RWPE2 (cell line): ENCODE results near the gene HS3ST5.

Experiments
- ATAC-seq: fragments of 200-7000 bp; cut with Tn5 transposase; 3 replicates; pipeline ENCODE4 v1.9.1; 2021; ENCODE audit warnings: low read depth
- DNase-seq: peaks from one replicate; pipeline ENCODE4 v3.0.0-alpha.2; 2020; ENCODE audit warnings: low spot score
- H3K27ac ChIP-seq: fragments of 450-650 bp; 2 replicates; pipeline ENCODE4 v1.5.1; 2017; ENCODE audit warnings: mild to moderate bottlenecking; ENCODE audit not compliant: poor library complexity, severe bottlenecking
- H3K27me3 ChIP-seq: fragments of 250-450 bp; sonication (Bioruptor Pico); 2 replicates; pipeline ENCODE4 v1.5.1; 2021; ENCODE audit warnings: mild to moderate bottlenecking, moderate library complexity; ENCODE audit not compliant: insufficient read depth, poor library complexity, severe bottlenecking
- H3K36me3 ChIP-seq: fragments of 250-450 bp; sonication (Bioruptor Pico); 2 replicates; pipeline ENCODE4 v1.5.1; 2020; ENCODE audit warnings: low read depth, mild to moderate bottlenecking, moderate library complexity
- H3K4me1 ChIP-seq: fragments of 250-450 bp; sonication (Bioruptor Pico); 2 replicates; pipeline ENCODE4 v1.5.1; 2021; ENCODE audit warnings: mild to moderate bottlenecking, moderate library complexity; ENCODE audit not compliant: insufficient read depth, poor library complexity, severe bottlenecking
- H3K4me3 ChIP-seq: fragments of 250-450 bp; sonication (Bioruptor Pico); 2 replicates; pipeline ENCODE4 v1.5.1; 2021; ENCODE audit warnings: mild to moderate bottlenecking, moderate library complexity; ENCODE audit not compliant: severe bottlenecking
- H3K9me3 ChIP-seq: fragments of 250-450 bp; sonication (Bioruptor Pico); 2 replicates; pipeline ENCODE4 v1.5.1; 2021; ENCODE audit warnings: mild to moderate bottlenecking, moderate library complexity; ENCODE audit not compliant: severe bottlenecking
- TF ChIP-seq, protein P1 (sequence below): fragments of 450-650 bp; IDR thresholded peaks from one replicate; pipeline ENCODE4 v1.5.1; 2017; ENCODE audit warnings: mild to moderate bottlenecking, moderate library complexity; ENCODE audit not compliant: poor library complexity, severe bottlenecking

The HS3ST5 gene

DNA sequence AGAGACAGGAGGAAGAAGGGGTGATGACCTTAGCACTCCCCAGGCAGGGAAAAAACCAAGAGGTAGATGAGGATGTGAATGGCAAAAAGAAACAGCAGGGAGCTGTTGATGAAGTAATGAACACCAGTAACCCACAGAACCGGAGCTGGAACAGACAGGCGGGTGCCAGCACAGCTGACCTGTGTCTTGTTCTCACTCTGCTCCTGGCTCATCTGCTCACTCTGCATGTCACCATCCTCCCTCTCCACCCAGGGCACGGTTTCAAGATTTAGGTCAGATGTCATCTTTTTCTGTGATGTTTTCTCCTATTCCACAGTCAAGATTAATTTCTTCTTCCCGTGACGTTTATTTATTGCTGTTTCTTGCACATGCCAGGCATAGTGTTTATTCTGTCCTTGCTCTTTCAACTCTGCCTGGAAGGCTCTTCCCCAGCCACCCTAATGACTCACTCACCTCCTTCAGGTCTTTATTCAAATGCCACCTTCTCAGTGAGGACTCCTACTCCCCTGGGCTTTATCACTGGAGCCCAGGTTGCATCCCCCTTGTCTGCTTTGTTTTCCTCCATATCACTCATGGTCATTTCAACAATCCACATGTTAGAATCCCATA is 207.4 kb downstream of the HS3ST5 start:
- no peaks in the 10 kb centered on the region for H3K36me3 ChIP-seq
- H3K4me1 ChIP-seq = no peaks in the 10 kb centered on the region
- H3K27ac ChIP-seq = no peak overlapping the region
- no peak overlapping the region for H3K4me3 ChIP-seq
- H3K9me3 ChIP-seq = no peaks in the 10 kb centered on the region
- TF ChIP-seq, protein P1, sequence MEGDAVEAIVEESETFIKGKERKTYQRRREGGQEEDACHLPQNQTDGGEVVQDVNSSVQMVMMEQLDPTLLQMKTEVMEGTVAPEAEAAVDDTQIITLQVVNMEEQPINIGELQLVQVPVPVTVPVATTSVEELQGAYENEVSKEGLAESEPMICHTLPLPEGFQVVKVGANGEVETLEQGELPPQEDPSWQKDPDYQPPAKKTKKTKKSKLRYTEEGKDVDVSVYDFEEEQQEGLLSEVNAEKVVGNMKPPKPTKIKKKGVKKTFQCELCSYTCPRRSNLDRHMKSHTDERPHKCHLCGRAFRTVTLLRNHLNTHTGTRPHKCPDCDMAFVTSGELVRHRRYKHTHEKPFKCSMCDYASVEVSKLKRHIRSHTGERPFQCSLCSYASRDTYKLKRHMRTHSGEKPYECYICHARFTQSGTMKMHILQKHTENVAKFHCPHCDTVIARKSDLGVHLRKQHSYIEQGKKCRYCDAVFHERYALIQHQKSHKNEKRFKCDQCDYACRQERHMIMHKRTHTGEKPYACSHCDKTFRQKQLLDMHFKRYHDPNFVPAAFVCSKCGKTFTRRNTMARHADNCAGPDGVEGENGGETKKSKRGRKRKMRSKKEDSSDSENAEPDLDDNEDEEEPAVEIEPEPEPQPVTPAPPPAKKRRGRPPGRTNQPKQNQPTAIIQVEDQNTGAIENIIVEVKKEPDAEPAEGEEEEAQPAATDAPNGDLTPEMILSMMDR = no peak
- ATAC-seq (no peak), DNase-seq (no peak)
- peaks cover 3% of the 10 kb centered on the region for H3K27me3 ChIP-seq

DNA sequence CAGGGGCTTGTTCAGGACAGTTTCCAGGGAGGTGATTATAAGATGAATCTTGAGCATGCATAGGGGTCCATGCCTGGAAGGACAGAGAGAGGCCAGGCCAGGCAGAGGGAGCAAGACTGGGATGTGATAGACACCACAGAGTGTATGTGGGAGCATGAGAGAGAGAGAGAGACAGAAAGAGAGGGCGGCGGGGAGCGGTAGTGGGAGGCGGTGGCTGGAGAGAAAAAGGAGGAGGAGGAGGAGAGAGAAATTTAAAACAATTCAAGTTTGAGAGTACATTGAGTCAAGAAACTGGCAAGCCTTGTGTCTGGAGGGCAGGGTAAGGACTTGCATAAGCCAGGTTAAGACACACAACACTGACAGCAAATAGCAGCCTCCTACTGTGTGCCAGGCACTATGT is 209.0 kb downstream of the HS3ST5 start:
- H3K27me3 ChIP-seq = peaks cover 3% of the 10 kb centered on the region
- TF ChIP-seq, protein P1 = no peak
- H3K36me3 ChIP-seq = no peaks in the 10 kb centered on the region
- no peaks in the 10 kb centered on the region for H3K4me1 ChIP-seq
- no peak for ATAC-seq
- no peak overlapping the region for H3K27ac ChIP-seq
- no peaks in the 10 kb centered on the region for H3K9me3 ChIP-seq
- no peak overlapping the region for H3K4me3 ChIP-seq
- no peak for DNase-seq

DNA sequence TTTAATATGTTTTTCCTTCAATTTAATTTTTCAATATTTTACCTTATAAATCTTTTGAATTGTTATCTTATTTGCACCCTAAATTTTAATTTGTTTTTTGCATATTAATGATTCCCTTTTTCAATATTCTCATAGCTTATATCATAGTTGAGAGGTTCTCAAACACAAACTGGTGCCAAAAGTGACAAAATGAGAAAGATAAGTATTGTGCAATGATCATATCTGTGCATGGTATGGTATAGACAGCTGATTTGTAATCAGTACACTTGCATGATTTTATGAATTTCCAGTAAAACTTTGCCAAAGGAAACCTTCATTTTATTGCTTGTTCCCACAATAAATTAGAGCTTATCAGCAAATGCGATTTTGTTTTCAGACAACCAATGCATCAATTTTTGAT is 210.9 kb downstream of the HS3ST5 start:
- Histone ChIP-seq H3K4me3 (no peak overlapping the region), H3K36me3 (no peaks in the 10 kb centered on the region), H3K4me1 (no peaks in the 10 kb centered on the region), H3K27me3 (peaks cover under 1% of the 10 kb centered on the region), H3K9me3 (no peaks in the 10 kb centered on the region), H3K27ac (no peak overlapping the region)
- TF ChIP-seq, protein P1 = no peak
- ATAC-seq = no peak
- no peak for DNase-seq

DNA sequence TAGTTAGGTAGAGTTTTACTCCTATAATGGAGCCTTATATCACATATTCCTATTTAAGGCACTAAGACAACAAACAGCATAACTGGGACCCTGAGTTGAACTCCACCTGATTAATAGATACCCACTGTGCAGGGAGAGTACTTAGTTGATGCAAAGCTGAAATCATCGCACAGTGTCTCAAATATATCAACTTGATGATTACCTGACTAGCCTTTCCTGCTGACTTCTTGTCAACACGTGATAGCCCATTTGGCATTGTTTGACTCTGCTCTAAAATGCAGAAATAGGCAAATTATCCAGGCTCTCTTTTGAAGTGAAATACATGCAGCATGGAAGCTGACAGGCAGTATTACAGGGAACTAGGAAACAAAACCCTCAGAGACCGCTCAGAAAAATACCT is 217.2 kb downstream of the HS3ST5 start:
- H3K9me3 ChIP-seq = no peaks in the 10 kb centered on the region
- TF ChIP-seq, protein P1 = no peak

DNA sequence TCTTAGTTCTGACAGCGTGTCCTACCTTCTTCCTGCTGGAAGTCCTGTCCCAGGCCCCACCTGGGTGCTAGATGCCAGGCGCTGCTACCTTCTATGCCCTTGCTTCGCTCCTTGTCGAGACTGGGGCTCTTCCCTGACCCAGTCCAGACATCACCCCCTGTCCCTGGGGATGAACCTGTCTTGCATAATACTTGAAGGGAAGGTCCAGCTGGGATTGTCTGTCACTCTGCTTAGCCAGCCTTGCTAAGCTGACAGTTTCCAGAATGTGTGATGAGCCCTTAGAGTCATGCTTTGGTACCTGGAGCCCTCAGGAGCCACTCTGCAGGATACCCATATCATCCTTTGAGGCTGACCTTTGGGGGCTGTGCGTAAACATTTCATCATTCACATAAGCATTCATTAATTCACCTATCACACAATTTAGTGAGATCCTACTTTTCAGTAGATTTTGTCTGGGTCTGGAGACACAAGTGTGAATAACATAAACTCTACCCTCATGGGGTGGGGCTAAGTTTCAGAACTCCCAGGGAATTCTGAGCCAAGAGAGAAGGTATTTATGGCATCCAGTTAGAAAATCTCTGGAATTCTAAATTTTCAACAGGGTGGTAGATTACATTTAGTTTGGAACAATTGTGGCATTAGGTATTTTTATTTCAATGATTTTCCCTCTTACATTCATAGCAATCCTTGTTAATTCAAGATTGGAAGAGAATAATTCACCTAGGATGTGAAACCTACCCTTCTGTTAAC is 220.7 kb downstream of the HS3ST5 start:
- H3K9me3 ChIP-seq = no peaks in the 10 kb centered on the region
- H3K4me1 ChIP-seq = no peaks in the 10 kb centered on the region
- H3K36me3 ChIP-seq = no peaks in the 10 kb centered on the region
- ATAC-seq (no peak), DNase-seq (no peak)
- H3K27ac ChIP-seq = no peak overlapping the region
- no peak overlapping the region for H3K4me3 ChIP-seq
- H3K27me3 ChIP-seq = peaks cover 10% of the 10 kb centered on the region
- TF ChIP-seq, protein P1 = no peak

More for the DNA sequence above, 217.2 kb downstream of the HS3ST5 start:
- H3K4me3 ChIP-seq = no peak overlapping the region
- H3K36me3 ChIP-seq = no peaks in the 10 kb centered on the region
- DNase-seq = no peak
- peaks cover 6% of the 10 kb centered on the region for H3K27me3 ChIP-seq
- no peak for ATAC-seq
- H3K27ac ChIP-seq = no peak overlapping the region
- no peaks in the 10 kb centered on the region for H3K4me1 ChIP-seq
